IPS-18a (cell line): ENCODE measurements around the gene ABCD3.
"Not testable (repeated sequence)": the region's sequence is repeated elsewhere in the genome, so short reads cannot be mapped to it uniquely, and the experiment has no call there.

Experiments used
- H3K27ac ChIP-seq: one replicate; pipeline ENCODE4 v1.5.1; 2013; ENCODE audit warnings: low read length
- H3K27me3 ChIP-seq: one replicate; pipeline ENCODE4 v1.6.1; 2013; ENCODE audit warnings: mild to moderate bottlenecking, low read length; ENCODE audit not compliant: control insufficient read depth, insufficient read depth
- H3K36me3 ChIP-seq: one replicate; pipeline ENCODE4 v1.6.1; 2013; ENCODE audit warnings: low read depth, low read length; ENCODE audit not compliant: control insufficient read depth
- H3K4me1 ChIP-seq: one replicate; pipeline ENCODE4 v1.6.1; 2013; ENCODE audit warnings: low read depth, low read length; ENCODE audit not compliant: control insufficient read depth
- H3K4me3 ChIP-seq: one replicate; pipeline ENCODE4 v1.5.1; 2013; ENCODE audit warnings: low read length
- H3K9ac ChIP-seq: one replicate; pipeline ENCODE4 v1.6.1; 2013; ENCODE audit warnings: mild to moderate bottlenecking, low read length, moderate library complexity
- H3K9me3 ChIP-seq: one replicate; pipeline ENCODE4 v1.6.1; 2013; ENCODE audit warnings: low read depth, low read length; ENCODE audit not compliant: control insufficient read depth

ABCD3 gene

GRCh38 chr1:94417978-94418663 lies at the start of gene ABCD3:
ABCD3 (plus strand) TSS chr1:94418389; CDS start chr1:94418479, 90 bp downstream.
- no peak within 1 kb of the TSS for H3K27ac ChIP-seq
- H3K4me3 ChIP-seq, result peak within 1 kb of the TSS; percentile 75
- no peaks in the 10 kb centered on the region for H3K9me3 ChIP-seq
- H3K27me3 ChIP-seq, result peaks cover 26% of the 10 kb centered on the region
- H3K36me3 ChIP-seq, result no peaks in the 10 kb centered on the region
- peaks cover 11% of the 10 kb centered on the region for H3K4me1 ChIP-seq
- peak within 1 kb of the TSS; percentile 69 for H3K9ac ChIP-seq

- not testable (repeated sequence) for H3K9me3 ChIP-seq, H3K9ac ChIP-seq, H3K27ac ChIP-seq, H3K27me3 ChIP-seq, H3K36me3 ChIP-seq, H3K4me3 ChIP-seq, H3K4me1 ChIP-seq
These were observed 45.4 kb upstream of the ABCD3 start for GRCh38 chr1:94372771-94373170.

GRCh38 chr1:94373311-94373710 lies 44.9 kb upstream of the ABCD3 start:
- not testable (repeated sequence) for H3K36me3 ChIP-seq, H3K4me3 ChIP-seq, H3K27me3 ChIP-seq, H3K9ac ChIP-seq, H3K27ac ChIP-seq, H3K4me1 ChIP-seq, H3K9me3 ChIP-seq

DNA sequence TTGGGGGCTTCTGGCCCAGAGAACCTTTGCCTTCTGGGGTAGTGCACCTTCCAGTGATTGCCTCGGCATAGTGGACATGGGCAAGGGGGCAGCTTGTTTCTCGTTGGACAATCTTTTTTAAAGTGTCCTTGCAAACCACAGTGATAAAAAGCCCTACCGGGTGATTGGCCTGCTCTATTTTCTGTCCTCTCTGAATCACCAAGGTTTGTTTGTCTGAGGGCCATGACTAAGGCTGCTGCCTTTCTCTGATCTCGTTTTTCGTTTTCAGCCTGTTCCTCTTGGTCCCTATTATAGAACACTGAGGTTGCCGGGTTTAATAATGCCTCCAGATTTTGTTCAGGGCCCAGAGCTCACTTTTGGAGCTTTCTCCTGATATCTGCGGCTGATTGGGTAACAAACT lies 42.5 kb upstream of the ABCD3 start:
- H3K9me3 ChIP-seq, H3K4me1 ChIP-seq, H3K4me3 ChIP-seq, H3K27ac ChIP-seq, H3K9ac ChIP-seq, H3K36me3 ChIP-seq, H3K27me3 ChIP-seq: not testable (repeated sequence)

DNA sequence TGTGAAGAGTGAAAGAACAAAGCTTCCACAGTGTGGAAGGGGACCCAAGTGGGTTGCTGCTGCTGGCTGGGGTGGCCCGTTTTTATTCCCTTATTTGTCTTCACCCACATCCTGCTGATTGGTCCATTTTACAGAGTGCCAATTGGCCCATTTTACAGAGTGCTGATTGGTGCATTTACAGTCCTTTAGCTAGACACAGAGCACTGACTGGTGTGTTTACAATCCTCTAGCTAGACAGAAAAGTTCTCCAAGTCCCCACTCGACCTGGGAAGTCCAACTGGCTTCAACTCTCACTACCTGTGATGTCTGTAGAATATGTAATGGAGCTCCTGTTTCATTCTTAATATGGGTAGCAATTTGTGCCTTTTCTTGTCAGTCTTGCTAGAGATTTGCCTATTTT lies 39.7 kb upstream of the ABCD3 start:
- H3K4me1 ChIP-seq, H3K27ac ChIP-seq, H3K9me3 ChIP-seq, H3K4me3 ChIP-seq, H3K9ac ChIP-seq, H3K36me3 ChIP-seq, H3K27me3 ChIP-seq: not testable (repeated sequence)

GRCh38 chr1:94379615-94380014 lies 38.6 kb upstream of the ABCD3 start:
- Histone ChIP-seq H3K9me3 (no peaks in the 10 kb centered on the region), H3K4me1 (no peaks in the 10 kb centered on the region), H3K9ac (no peak overlapping the region), H3K27me3 (no peaks in the 10 kb centered on the region), H3K27ac (no peak overlapping the region), H3K36me3 (no peaks in the 10 kb centered on the region), H3K4me3 (no peak overlapping the region)

- no peak overlapping the region for H3K4me3 ChIP-seq
- H3K9me3 ChIP-seq, result no peaks in the 10 kb centered on the region
- H3K27me3 ChIP-seq, result no peaks in the 10 kb centered on the region
- no peaks in the 10 kb centered on the region for H3K36me3 ChIP-seq
- H3K27ac ChIP-seq, result no peak overlapping the region
- H3K4me1 ChIP-seq, result no peaks in the 10 kb centered on the region
- H3K9ac ChIP-seq, result no peak overlapping the region
These were observed 36.0 kb upstream of the ABCD3 start for GRCh38 chr1:94382201-94382600.

DNA sequence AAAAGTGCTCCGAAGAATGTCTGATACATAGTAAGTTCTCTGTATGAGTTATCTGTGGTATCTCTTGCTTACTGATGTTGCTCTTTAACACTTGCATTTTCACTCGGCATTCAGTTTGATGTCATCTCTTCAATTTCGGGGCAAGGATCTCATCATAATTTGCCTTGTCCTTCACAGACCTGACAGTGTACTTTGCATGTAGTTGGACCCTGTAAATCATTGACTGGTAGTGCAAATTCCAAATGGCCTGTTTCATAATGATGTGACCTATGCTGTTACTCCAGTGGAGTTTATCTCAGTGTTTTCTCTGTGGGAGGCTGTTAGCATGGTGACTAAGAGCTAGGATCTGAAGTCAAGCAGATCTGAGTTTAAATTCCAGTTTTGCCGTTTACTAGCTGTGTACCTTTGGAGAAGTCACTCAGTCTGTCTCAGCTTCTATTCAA lies 34.2 kb upstream of the ABCD3 start:
- no peaks in the 10 kb centered on the region for H3K27me3 ChIP-seq
- no peak overlapping the region for H3K27ac ChIP-seq
- peaks cover 2% of the 10 kb centered on the region for H3K9me3 ChIP-seq
- H3K4me3 ChIP-seq, result no peak overlapping the region
- no peak overlapping the region for H3K9ac ChIP-seq
- H3K4me1 ChIP-seq, result no peaks in the 10 kb centered on the region
- H3K36me3 ChIP-seq, result no peaks in the 10 kb centered on the region

- Histone ChIP-seq H3K4me1 (no peaks in the 10 kb centered on the region), H3K9ac (no peak overlapping the region), H3K9me3 (peaks cover 7% of the 10 kb centered on the region), H3K36me3 (no peaks in the 10 kb centered on the region), H3K4me3 (no peak overlapping the region), H3K27ac (no peak overlapping the region), H3K27me3 (no peaks in the 10 kb centered on the region)
These were observed 33.5 kb upstream of the ABCD3 start for GRCh38 chr1:94384485-94385265.

DNA sequence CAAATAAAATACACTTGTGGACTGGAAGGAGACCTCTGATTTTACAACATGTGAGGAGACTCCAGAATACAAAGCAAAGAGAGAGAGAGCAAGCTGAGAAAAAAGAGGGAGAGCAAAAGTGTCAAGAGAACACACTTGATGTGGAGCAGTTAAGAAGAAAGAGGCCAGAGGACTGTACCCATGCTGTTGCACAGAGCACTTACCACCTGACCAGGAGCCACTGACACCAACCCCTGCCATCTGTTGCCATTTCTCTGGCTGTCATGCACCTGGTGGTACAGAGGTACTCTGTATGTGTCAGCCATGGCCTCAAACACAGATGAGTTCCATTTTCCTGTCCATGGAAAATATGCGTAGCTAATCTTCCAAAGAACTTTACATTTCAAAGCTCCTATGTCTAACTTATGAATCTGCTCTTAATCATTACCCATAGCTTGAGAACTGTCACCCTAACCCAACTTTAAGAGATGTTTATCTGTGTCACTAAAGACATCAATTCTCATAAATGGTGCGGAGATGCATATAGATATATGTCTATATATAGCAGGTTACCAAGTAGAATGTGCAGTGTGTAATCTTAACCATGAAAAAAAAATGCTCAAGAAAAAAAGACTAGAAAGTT lies 32.8 kb upstream of the ABCD3 start:
- no peak overlapping the region for H3K27ac ChIP-seq
- H3K27me3 ChIP-seq, result no peaks in the 10 kb centered on the region
- H3K4me3 ChIP-seq, result no peak overlapping the region
- H3K9ac ChIP-seq, result no peak overlapping the region
- no peaks in the 10 kb centered on the region for H3K36me3 ChIP-seq
- H3K4me1 ChIP-seq, result no peaks in the 10 kb centered on the region
- H3K9me3 ChIP-seq, result peaks cover 10% of the 10 kb centered on the region

DNA sequence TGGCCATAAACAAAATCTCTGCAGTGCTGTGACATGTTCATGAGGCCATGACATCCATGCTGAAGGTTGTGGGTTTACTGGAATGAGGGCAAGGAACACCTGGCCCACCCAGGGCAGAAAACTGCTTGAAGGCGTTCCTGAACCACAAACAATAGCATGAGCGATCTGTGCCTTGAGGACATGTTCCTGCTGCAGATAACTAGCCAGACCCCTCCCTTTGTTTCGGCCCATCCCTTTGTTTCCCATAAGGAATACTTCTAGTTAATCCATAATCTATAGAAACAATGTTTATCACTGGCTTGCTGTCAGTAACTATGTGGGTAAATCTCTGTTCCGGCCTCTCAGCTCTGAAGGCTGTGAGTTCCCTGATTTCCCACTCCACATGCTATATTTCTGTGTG lies 28.9 kb upstream of the ABCD3 start:
- no peak overlapping the region for H3K9ac ChIP-seq
- no peaks in the 10 kb centered on the region for H3K36me3 ChIP-seq
- H3K27me3 ChIP-seq, result no peaks in the 10 kb centered on the region
- H3K9me3 ChIP-seq, result peaks cover 10% of the 10 kb centered on the region
- H3K4me3 ChIP-seq, result no peak overlapping the region
- H3K4me1 ChIP-seq, result peaks cover 3% of the 10 kb centered on the region
- H3K27ac ChIP-seq, result no peak overlapping the region
